ENCODE measurements around the gene TCP1.
A peak's percentile ranks its signal among the peaks of the same experiment; 100 is the strongest.

TCP1 gene

DNA sequence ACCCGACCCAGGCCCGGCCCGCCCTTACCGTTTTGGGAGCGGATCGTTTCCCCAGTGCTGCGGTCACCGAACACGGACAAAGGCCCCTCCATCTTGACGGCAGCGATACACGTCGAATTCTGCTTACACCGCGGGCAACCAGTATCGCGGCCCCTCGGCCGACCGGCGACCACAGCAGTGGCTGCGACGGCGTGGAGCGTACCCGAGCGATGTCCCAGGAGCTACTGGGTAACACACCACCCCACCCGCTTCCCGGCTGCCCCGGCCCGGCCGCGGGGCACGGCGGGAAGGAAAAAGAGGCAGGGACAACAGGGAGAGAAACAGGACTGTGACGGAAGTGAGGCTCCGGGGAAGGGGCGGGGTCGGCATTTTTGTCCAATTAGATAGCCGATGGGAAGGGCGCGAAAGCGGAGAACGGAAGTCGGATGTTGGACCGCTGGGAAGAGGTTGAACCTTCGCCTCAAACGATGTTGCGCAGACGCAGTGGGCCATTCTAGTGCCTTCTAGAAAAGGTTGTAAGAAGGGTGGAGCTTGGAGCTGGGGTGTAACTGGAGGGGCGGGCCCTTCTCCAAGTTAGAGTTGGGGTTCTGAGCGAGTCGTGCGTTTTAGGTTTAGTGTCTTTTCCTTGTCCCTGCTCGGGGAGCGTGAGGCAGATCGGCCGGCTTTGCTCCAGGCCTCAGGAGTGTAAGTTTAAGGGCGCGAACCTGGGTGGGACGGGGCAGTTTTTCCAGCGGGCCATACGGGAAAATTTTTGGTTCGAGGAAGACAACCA, at the start of gene TCP1:
TSS of gene TCP1 (minus strand) at position 226 of the 772 bp plus-strand sequence. CDS start at position 92, 134 bp downstream.
- intact Hi-C loops (cut with micrococcal nuclease), result loop anchor here (1.0 to 10.0 kb wide), 6 partner anchors 27 to 155 kb away; partner anchors contain the start of genes ACAT2 and WTAP
- Mint-ChIP-seq H3K36me3 (ENCODE audit: low read depth) (peaks cover 99% of the 10 kb centered on the region), H3K9me3 (no peaks in the 10 kb centered on the region), H3K4me3 (peak within 1 kb of the TSS; percentile 91), H3K27ac (peak within 1 kb of the TSS; percentile 88), H3K27me3 (no peaks in the 10 kb centered on the region), H3K4me1 (ENCODE audit: low read depth) (peaks cover 36% of the 10 kb centered on the region)

DNA sequence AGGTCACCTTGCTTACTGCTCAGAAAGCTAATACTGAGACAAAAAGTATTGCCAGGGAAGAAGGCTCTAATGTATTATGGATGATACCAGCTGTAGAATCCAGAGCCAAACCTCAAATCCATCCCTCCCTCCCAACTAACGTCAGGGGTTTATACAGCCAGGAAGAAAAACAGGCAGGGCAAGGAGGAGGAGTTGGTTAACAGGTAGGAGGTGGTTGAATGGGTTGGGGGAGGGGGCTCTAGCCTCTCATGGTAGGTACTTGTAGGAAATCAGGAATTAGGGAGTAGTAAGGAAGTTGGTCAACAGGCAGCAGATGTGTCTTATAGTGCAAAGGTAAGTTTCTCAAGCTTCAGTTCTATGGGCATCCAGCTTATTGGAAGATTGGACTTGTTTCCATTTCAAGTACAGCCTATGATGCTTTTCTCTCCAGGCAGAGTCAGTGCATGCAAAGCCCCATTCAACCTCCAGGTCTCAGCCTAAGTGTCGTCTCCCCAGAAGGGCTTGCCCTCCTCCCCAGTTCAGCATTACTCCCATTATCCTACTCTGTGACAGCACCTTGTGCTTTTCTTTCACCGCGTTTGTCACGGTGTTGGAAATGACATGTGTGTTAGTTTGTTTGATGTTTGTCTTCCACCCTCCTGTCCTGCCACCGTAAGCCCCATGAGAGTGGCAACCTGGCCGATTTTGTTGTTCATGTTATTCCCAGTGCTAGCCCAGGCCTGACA, 48.8 kb upstream of the TCP1 start:
- Mint-ChIP-seq H3K36me3 (ENCODE audit: low read depth) (no peaks in the 10 kb centered on the region), H3K27me3 (no peaks in the 10 kb centered on the region), H3K4me3 (no peak overlapping the region), H3K4me1 (ENCODE audit: low read depth) (peaks cover 5% of the 10 kb centered on the region), H3K9me3 (peaks cover 8% of the 10 kb centered on the region), H3K27ac (no peak overlapping the region)
- intact Hi-C loops (cut with micrococcal nuclease), result no loop called here

DNA sequence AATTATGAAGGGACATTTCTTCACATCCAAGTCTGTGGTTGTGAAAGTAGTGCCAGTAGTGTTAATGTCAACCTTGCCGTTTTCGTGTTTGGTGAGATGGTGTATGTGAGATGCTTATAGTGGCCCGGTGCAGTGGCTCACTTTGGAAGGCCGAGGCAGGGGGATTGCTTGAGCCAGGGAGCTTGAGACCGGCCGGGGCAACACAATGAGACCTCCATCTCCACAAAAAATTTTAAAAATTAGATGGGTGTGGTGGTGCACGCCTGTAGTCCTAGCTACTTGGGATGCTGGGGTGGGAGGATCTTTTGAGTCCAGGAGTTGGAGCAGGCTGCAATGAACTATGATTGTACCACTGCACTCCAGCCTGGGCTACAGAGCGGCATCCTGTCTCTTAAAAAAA, 48.1 kb upstream of the TCP1 start:
- peaks cover 5% of the 10 kb centered on the region for H3K4me1 Mint-ChIP-seq (ENCODE audit: low read depth)
- no peak overlapping the region for H3K4me3 Mint-ChIP-seq
- no peak overlapping the region for H3K27ac Mint-ChIP-seq
- no peaks in the 10 kb centered on the region for H3K27me3 Mint-ChIP-seq
- peaks cover 8% of the 10 kb centered on the region for H3K9me3 Mint-ChIP-seq
- intact Hi-C loops (cut with micrococcal nuclease), result no loop called here
- H3K36me3 Mint-ChIP-seq (ENCODE audit: low read depth), result no peaks in the 10 kb centered on the region

DNA sequence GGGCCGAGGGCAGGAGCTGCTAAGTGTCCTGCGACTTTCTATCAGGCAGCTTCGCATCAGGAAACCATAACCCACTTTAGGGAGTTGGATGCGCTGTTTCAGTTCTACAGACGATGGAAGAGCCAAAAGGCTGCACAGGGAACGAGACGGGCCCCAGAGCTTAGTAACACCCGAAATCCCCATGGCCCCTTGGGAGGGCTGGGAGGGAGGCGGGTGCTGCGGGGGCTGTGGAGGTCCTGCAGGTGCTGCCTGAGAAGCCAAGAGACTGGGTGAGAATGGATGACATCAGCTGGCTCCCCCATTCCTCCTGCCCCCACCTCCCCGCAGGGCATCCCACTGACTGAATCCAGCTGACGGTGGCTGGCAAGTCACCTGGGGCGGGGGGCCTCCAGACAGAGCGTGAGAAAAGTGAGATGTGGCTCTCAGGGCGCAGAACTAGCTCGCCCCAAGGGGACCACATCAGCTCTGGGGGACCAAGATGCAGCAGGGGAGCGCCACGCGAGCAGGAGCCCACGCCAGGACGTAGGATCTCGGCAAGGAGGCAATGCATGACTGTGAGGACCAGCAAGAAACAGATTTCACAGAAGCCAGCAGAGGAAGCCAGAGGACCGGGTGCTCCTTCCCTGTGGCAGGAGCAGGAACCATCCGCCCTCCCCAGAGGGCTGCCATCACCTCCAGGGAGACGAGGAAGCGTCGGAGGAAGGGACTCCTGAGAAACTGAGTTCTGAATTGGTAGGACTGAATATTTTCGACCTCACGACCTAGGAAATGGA, 47.5 kb upstream of the TCP1 start:
- Mint-ChIP-seq H3K27ac (no peak overlapping the region), H3K4me1 (ENCODE audit: low read depth) (peaks cover 3% of the 10 kb centered on the region), H3K36me3 (ENCODE audit: low read depth) (no peaks in the 10 kb centered on the region), H3K27me3 (no peaks in the 10 kb centered on the region), H3K4me3 (no peak overlapping the region), H3K9me3 (peaks cover 4% of the 10 kb centered on the region)
- intact Hi-C loops (cut with micrococcal nuclease), result no loop called here

DNA sequence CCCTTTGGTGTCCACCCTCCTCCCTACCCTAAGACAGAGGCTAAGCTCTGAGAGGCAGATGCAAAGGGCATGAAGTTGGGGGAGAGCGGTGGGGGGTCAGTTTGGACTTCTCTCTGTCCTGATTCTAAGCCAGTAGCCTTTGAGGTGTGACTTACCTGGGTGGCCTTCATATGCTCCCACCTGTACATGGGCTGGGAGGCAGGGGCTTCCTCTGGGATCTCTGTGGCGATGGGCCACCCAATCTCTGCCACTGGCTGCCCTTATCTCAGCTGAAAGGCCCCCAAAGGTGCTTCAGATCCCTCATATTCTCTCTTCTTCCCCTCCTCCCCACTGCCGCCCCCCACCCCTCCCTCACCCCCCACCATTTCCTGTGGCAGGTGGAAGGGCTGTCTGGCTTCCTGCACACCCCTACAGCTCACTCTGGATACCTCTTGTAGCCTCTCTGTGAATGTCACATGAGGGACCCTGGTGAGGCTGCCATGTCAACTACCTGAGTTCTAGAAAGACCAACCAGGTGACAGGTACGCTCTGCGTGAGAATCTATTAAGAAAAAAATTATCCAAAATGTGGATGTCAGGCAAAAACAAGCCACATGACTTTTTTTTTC, 44.7 kb upstream of the TCP1 start:
- H3K27ac Mint-ChIP-seq, result no peak overlapping the region
- intact Hi-C loops (cut with micrococcal nuclease), result no loop called here
- peaks cover 27% of the 10 kb centered on the region for H3K4me1 Mint-ChIP-seq (ENCODE audit: low read depth)
- H3K9me3 Mint-ChIP-seq, result no peaks in the 10 kb centered on the region
- H3K27me3 Mint-ChIP-seq, result no peaks in the 10 kb centered on the region
- no peak overlapping the region for H3K4me3 Mint-ChIP-seq
- no peaks in the 10 kb centered on the region for H3K36me3 Mint-ChIP-seq (ENCODE audit: low read depth)

DNA sequence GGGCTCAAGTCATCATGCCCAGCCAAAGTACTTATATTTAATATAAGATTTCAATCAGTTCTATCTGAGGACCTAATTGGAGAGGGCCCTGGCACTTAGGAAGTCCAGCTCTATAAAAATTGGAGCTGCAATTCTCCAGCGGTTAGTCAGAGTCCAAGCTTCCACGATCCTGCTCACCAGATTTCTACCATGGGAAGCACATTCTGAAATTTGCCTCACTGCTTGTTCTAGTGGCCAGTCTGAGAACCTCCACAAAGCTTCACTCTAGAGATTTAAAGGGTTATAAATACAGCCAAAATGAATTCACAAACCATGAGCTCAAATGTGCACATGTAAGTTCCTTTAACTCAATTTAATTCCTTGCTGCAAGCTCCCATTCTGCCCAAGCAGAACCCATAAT, 44.2 kb upstream of the TCP1 start:
- H3K9me3 Mint-ChIP-seq, result no peaks in the 10 kb centered on the region
- intact Hi-C loops (cut with micrococcal nuclease), result no loop called here
- H3K36me3 Mint-ChIP-seq (ENCODE audit: low read depth), result no peaks in the 10 kb centered on the region
- no peak overlapping the region for H3K4me3 Mint-ChIP-seq
- no peak overlapping the region for H3K27ac Mint-ChIP-seq
- H3K27me3 Mint-ChIP-seq, result no peaks in the 10 kb centered on the region
- H3K4me1 Mint-ChIP-seq (ENCODE audit: low read depth), result peaks cover 27% of the 10 kb centered on the region

DNA sequence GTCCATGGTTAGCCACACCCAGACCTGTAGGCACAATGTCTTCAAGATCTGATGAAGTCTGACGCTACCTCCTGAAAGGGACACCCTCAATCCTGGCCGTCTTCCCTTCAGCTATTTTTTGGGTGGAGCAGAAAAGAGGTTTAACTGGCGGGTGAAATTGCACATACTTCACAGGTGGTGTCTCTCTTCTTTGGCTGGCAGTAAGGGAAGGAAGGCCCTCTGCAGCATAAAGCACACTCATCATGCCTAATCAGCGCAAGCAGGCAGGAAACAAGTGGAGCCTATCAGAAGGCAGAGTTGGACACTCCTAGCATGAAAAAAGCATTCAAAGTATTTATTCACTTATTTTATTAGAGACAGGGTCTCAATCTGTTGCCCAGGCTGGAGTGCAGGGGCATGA, 43.5 kb upstream of the TCP1 start:
- Mint-ChIP-seq H3K9me3 (no peaks in the 10 kb centered on the region), H3K27ac (no peak overlapping the region), H3K36me3 (ENCODE audit: low read depth) (no peaks in the 10 kb centered on the region), H3K4me1 (ENCODE audit: low read depth) (peaks cover 27% of the 10 kb centered on the region), H3K27me3 (no peaks in the 10 kb centered on the region), H3K4me3 (no peak overlapping the region)
- intact Hi-C loops (cut with micrococcal nuclease), result no loop called here

DNA sequence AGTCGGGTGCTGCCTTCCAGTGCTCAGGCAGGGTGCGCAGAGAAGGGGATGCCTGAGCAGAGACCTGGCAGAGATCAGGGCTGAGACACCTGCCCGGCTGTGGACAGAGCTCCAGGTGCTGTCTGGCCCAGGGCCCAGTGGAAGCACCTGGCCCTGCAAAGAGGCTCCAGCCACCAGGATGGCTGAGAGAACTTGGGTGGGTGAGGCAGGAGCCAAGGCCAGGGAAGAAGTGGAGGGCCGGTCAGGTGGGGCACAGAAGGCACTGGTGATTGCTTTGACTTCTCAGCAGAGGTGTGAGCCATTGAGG, 41.9 kb upstream of the TCP1 start:
- no peaks in the 10 kb centered on the region for H3K9me3 Mint-ChIP-seq
- intact Hi-C loops (cut with micrococcal nuclease), result no loop called here
- no peaks in the 10 kb centered on the region for H3K27me3 Mint-ChIP-seq
- no peaks in the 10 kb centered on the region for H3K36me3 Mint-ChIP-seq (ENCODE audit: low read depth)
- no peak overlapping the region for H3K27ac Mint-ChIP-seq
- H3K4me1 Mint-ChIP-seq (ENCODE audit: low read depth), result peaks cover 27% of the 10 kb centered on the region
- no peak overlapping the region for H3K4me3 Mint-ChIP-seq

DNA sequence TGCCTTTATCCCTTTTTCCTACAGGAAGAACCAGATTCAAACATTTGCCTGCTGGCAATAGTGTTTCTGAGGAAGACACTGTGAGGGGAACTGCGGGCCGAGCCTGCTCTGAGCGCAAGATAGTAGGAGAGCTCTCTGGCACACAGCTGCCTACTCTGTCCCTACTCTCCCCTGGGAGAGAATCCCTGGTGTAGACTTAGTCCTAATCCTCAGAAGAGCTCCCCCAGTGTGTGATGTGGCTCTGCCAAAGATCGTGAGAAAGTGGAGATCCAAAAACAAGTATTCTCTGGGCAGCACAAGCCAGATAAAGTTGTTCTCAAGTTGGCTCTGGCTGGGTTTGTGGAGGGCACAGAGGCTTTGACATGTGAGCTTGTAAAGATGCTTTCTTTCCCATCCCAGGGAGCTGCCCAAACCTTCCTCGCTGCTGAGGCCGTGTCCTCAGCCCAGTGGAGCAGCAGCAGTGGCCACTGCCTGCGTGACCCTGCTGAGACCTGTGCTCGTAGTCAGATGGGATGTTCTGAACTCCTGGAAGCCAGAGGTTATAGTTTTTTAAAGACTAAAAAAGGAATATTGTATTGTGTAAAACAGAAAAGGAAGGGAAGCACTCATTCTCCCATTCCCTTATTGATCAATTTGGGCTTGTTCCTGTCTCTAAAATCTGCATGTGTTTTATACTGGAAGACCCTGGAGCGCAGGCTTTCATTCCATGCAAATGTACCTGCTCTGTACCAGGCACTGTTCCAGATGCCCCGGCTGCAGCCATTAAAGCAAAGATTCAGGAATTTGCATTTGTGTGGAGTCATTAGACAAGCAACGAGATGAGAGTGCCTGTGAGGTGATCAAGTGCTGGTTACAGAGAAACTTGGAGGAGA, 41.3 kb upstream of the TCP1 start:
- Mint-ChIP-seq H3K36me3 (ENCODE audit: low read depth) (no peaks in the 10 kb centered on the region), H3K4me1 (ENCODE audit: low read depth) (peaks cover 27% of the 10 kb centered on the region), H3K9me3 (no peaks in the 10 kb centered on the region), H3K4me3 (no peak overlapping the region), H3K27me3 (no peaks in the 10 kb centered on the region), H3K27ac (peak overlapping the region; percentile 67)
- intact Hi-C loops (cut with micrococcal nuclease), result no loop called here

DNA sequence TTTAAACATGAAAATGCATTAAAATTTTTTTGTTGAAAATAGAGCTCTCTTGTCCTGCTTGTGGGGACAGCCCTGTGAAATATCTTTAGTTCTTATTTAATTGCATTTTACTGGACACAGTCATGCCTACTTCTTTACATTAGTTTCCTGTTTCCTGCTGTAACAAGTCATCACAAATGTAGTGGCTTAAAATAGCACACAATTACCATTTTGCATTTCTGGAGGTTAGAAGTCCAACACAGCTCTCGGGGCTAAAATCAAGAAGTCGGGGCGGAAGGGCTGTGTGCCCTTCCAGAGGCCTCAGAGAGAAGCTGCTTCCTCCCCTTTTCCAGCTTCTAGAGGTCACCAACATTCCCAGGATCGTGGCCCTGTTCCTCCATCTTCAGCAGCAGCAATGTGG, 40.1 kb upstream of the TCP1 start:
- intact Hi-C loops (cut with micrococcal nuclease), result no loop called here
- peaks cover 27% of the 10 kb centered on the region for H3K4me1 Mint-ChIP-seq (ENCODE audit: low read depth)
- H3K4me3 Mint-ChIP-seq, result no peak overlapping the region
- H3K9me3 Mint-ChIP-seq, result no peaks in the 10 kb centered on the region
- H3K36me3 Mint-ChIP-seq (ENCODE audit: low read depth), result no peaks in the 10 kb centered on the region
- H3K27me3 Mint-ChIP-seq, result no peaks in the 10 kb centered on the region
- H3K27ac Mint-ChIP-seq, result peak overlapping the region; percentile 67

- Mint-ChIP-seq H3K9me3 (no peaks in the 10 kb centered on the region), H3K4me1 (ENCODE audit: low read depth) (peaks cover 29% of the 10 kb centered on the region), H3K4me3 (no peak overlapping the region), H3K27ac (no peak overlapping the region), H3K36me3 (ENCODE audit: low read depth) (no peaks in the 10 kb centered on the region), H3K27me3 (peaks cover 1% of the 10 kb centered on the region)
- intact Hi-C loops (cut with micrococcal nuclease), result no loop called here
Measured at GRCh38 chr6:159828074-159828473, 38.7 kb upstream of the TCP1 start.

DNA sequence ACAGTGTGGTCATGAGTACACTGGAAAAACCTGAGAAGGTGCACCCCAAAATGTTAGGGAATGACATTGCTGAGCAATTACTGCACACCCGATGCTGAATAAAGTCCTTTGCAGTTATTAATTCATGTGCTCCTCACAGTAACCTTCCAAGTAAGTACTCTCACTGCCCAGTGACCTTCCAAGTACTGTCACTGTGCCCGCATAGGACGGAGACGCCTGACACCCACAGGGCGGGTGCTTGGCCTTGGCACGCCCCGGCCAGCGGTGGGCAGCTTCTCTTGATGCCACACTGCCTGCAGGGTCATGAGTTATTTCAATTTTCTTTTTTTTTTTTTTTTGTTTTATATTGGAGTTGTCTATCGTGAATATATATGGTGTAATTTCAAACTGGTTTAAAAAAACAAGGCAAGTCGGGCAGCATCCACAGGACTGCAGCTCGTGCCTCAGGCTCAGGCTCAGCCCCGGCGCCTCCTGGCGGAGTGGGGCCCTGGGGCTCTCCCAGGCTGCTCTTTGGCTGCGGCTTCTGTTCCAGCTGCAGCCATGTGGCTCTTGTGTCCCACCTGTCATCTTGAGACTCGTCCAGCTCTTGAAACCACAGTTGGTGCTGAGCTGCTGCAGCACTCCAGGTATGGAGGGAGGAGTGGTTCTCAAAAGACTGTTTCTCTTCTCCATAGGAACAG, 37.7 kb upstream of the TCP1 start:
- Mint-ChIP-seq H3K9me3 (no peaks in the 10 kb centered on the region), H3K27me3 (peaks cover 7% of the 10 kb centered on the region), H3K4me1 (ENCODE audit: low read depth) (peaks cover 37% of the 10 kb centered on the region), H3K36me3 (ENCODE audit: low read depth) (no peaks in the 10 kb centered on the region), H3K4me3 (no peak overlapping the region), H3K27ac (no peak overlapping the region)
- intact Hi-C loops (cut with micrococcal nuclease), result no loop called here

GRCh38 chr6:159826004-159826403, 36.6 kb upstream of the TCP1 start:
- Mint-ChIP-seq H3K4me3 (no peak overlapping the region), H3K27ac (no peak overlapping the region), H3K4me1 (ENCODE audit: low read depth) (peaks cover 38% of the 10 kb centered on the region)

More at GRCh38 chr6:159826004-159826403, 36.6 kb upstream of the TCP1 start:
- no peaks in the 10 kb centered on the region for H3K36me3 Mint-ChIP-seq (ENCODE audit: low read depth)
- intact Hi-C loops (cut with micrococcal nuclease), result no loop called here
- peaks cover 7% of the 10 kb centered on the region for H3K27me3 Mint-ChIP-seq
- no peaks in the 10 kb centered on the region for H3K9me3 Mint-ChIP-seq
